A549 (cell line): Measurements from ENCODE around the gene SYCP3. TPM values are rescaled to one million over a fixed set of nuclear protein-coding genes. Genes with fewer than 3 reads are reported as not detected.

Experiments
- ATAC-seq, 2 experiments: fragments of 200-7000 bp in 1 of 2; fragments of >200 bp in 1 of 2; cut with Nextera tagmentation in 1 of 2; cut with Tn5 transposase in 1 of 2; 3 replicates each; pipeline versions ENCODE4 v1.8.0 to v1.9.1; 2018 to 2020; ENCODE audit warnings: mild to moderate bottlenecking in 1 of 2, moderate library complexity in 1 of 2
- CTCF ChIA-PET: fragments of 300-600 bp; sonication (Branson Sonifier 250); formaldehyde crosslinking; extraction: SDS; loops from one replicate; lab custom pipeline; 2021; ENCODE audit warnings: antibody characterized with exemption, inconsistent platforms; lab: Yijun Ruan, JAX
- POLR2A ChIA-PET: fragments of 350-600 bp; formaldehyde crosslinking; extraction: SDS; loops from one replicate; lab custom pipeline; 2021; ENCODE audit warnings: antibody characterized with exemption, inconsistent platforms; lab: Yijun Ruan, JAX
- DNase-seq, 2 experiments: peaks; one replicate each; pipeline versions ENCODE4 v3.0.0 to v3.0.0-alpha.2; 2011 to 2016; ENCODE audit warnings: low read depth in 1 of 2, low spot score in 1 of 2
- FAIRE-seq: peaks from 2 replicates; lab custom pipeline; 2011; peaks lifted over from hg19 to GRCh38; lab: Jason Lieb, UNC
- H3K27ac ChIP-seq, 2 experiments: fragments of >200 bp; sonication (Bioruptor Twin); formaldehyde crosslinking; 3 replicates each; pipeline ENCODE4 v1.5.1; 2016 to 2017
- H3K4me1 ChIP-seq: fragments of >200 bp; sonication (Bioruptor Twin); formaldehyde crosslinking; 3 replicates; pipeline ENCODE4 v1.6.1; 2016
- H3K4me2 ChIP-seq: fragments of >200 bp; sonication (Bioruptor Twin); formaldehyde crosslinking; 3 replicates; pipeline ENCODE4 v1.6.1; 2016
- H3K4me3 ChIP-seq: fragments of >200 bp; sonication (Bioruptor Twin); formaldehyde crosslinking; 3 replicates; pipeline ENCODE4 v1.5.1; 2016
- H3K9me3 ChIP-seq: fragments of >200 bp; sonication (Bioruptor Twin); formaldehyde crosslinking; 3 replicates; pipeline ENCODE4 v1.6.1; 2016
- EP300 ChIP-seq, 2 experiments: fragments of >200 bp; sonication (Bioruptor Twin); formaldehyde crosslinking; IDR thresholded peaks; 2 replicates in 1 of 2; 3 replicates in 1 of 2; pipeline ENCODE4 v1.6.1; 2016 to 2017
- FOSB ChIP-seq: fragments of 250-450 bp; sonication (Bioruptor Pico); IDR thresholded peaks from 2 replicates; pipeline ENCODE4 v1.5.0; 2020; ENCODE audit warnings: mild to moderate bottlenecking, moderate library complexity
- FOSL2 ChIP-seq, 2 experiments: fragments of 450-650 bp in 1 of 2; fragments of >200 bp in 1 of 2; sonication (Bioruptor Twin) in 1 of 2; formaldehyde crosslinking; IDR thresholded peaks; 2 replicates each; pipeline versions ENCODE4 v1.5.0 to v1.6.1; 2016 to 2020; ENCODE audit warnings: mild to moderate bottlenecking in 1 of 2, moderate library complexity in 1 of 2
- GATA3 ChIP-seq: IDR thresholded peaks from 2 replicates; pipeline ENCODE4 v1.6.1; 2012; ENCODE audit warnings: borderline replicate concordance
- HEYL ChIP-seq: fragments of 250-450 bp; sonication (Bioruptor Pico); IDR thresholded peaks from 2 replicates; pipeline ENCODE4 v1.8.0; 2021; ENCODE audit warnings: mild to moderate bottlenecking, moderate library complexity
- HOXA7 ChIP-seq: fragments of 250-450 bp; sonication (Bioruptor Pico); IDR thresholded peaks from 2 replicates; pipeline ENCODE4 v1.5.0; 2020; ENCODE audit warnings: mild to moderate bottlenecking, moderate library complexity
- HOXB5 ChIP-seq: fragments of 250-450 bp; sonication (Bioruptor Pico); IDR thresholded peaks from 2 replicates; pipeline ENCODE4 v1.5.0; 2020; ENCODE audit warnings: mild to moderate bottlenecking, moderate library complexity
- JUNB ChIP-seq: fragments of >200 bp; sonication (Bioruptor Twin); formaldehyde crosslinking; IDR thresholded peaks from 2 replicates; pipeline ENCODE4 v1.6.1; 2016
- KDM5A ChIP-seq: fragments of 200-600 bp; sonication (generic); IDR thresholded peaks from 2 replicates; pipeline ENCODE4 v1.6.1; 2016; ENCODE audit warnings: antibody characterized with exemption, mild to moderate bottlenecking
- NFE2L2 ChIP-seq: fragments of 150-350 bp; conservative IDR thresholded peaks from 2 replicates; pipeline ENCODE4 v1.6.1; 2014; ENCODE audit warnings: low read length
- NPAS2 ChIP-seq: fragments of 250-450 bp; sonication (Bioruptor Pico); IDR thresholded peaks from 2 replicates; pipeline ENCODE4 v1.8.0; 2022; ENCODE audit warnings: mild to moderate bottlenecking, moderate library complexity, borderline replicate concordance
- PHF8 ChIP-seq: fragments of 200-600 bp; sonication (generic); IDR thresholded peaks from 2 replicates; pipeline ENCODE4 v1.6.1; 2016; ENCODE audit warnings: low read depth, mild to moderate bottlenecking, antibody characterized with exemption, moderate library complexity, borderline replicate concordance
- RCOR1 ChIP-seq: fragments of 150-350 bp; IDR thresholded peaks from 2 replicates; pipeline ENCODE4 v1.6.1; 2014; ENCODE audit warnings: antibody characterized with exemption, low read length, low read depth
- RNF2 ChIP-seq: fragments of 200-600 bp; sonication (generic); IDR thresholded peaks from 2 replicates; pipeline ENCODE4 v1.6.1; 2016; ENCODE audit warnings: low read depth, mild to moderate bottlenecking, antibody characterized with exemption, moderate library complexity, borderline replicate concordance
- ZFP36 ChIP-seq: fragments of 450-650 bp; IDR thresholded peaks from 2 replicates; pipeline ENCODE4 v1.6.1; 2014; ENCODE audit warnings: borderline replicate concordance; ENCODE audit not compliant: partially characterized antibody
- WGBS: methylation state at CpG from one replicate; pipeline ENCODE4 v1.1.6; 2017; ENCODE audit errors: missing lambda C conversion rate; 5-methylcytosine and 5-hydroxymethylcytosine counted together
- polyA plus RNA-seq, 4 experiments: library from polyadenylated mRNA; depleted of rRNA in 3 of 4; stranded (reverse); fragments of >200 nt; fragmentation: RNase III in 1 of 4; extraction: RNeasy Plus Mini Kit Qiagen cat#74134 plus additional on column Dnase treatment in 1 of 4; gene quantifications; 2 replicates in 3 of 4; 3 replicates in 1 of 4; pipeline ENCODE4 v1.2.3, GENCODE V29; 2011 to 2017
- TF ChIP-seq, protein P1 (sequence below): fragments of 250-450 bp; sonication (Bioruptor Pico); IDR thresholded peaks from 2 replicates; pipeline ENCODE4 v1.5.0; 2020; ENCODE audit warnings: low read depth, mild to moderate bottlenecking, moderate library complexity
- TF ChIP-seq, protein P2 (sequence below): IDR thresholded peaks from 2 replicates; pipeline ENCODE4 v1.6.1; 2012
- TF ChIP-seq, protein P3 (sequence below): fragments of 200-600 bp; sonication (generic); IDR thresholded peaks from 2 replicates; pipeline ENCODE4 v1.6.1; 2016; ENCODE audit warnings: antibody characterized with exemption, mild to moderate bottlenecking, moderate library complexity
- TF ChIP-seq, protein P4 (sequence below): fragments of 250-450 bp; sonication (Bioruptor Pico); IDR thresholded peaks from 2 replicates; pipeline ENCODE4 v1.5.0; 2021; ENCODE audit warnings: mild to moderate bottlenecking, moderate library complexity, borderline replicate concordance

SYCP3 gene
- polyA plus RNA-seq, 2 of the 4 experiments (the other 2 are of a cell fraction), result 0.14 to 0.27 TPM

DNA sequence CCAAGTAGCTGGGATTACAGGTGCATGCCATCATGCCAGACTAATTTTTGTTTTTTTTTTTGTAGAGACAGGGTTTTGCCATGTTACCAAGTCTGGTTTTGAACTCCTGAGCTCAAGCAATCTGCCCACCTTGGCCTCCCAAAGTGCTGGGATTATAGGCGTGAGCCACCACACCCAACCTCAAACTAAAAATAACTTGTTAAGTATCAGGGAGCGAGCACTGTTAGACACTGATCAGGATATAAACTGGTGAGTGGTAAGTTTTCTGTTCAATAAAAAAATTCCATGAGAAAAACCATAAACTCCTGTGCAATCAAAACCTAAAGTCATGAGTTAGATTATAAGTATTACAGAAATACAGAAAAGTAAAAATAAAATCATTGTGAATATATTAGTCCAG, 44.6 kb upstream of the SYCP3 start:
- 94% methylated on average over 2 of the region's 2 CpGs for WGBS
- POLR2A ChIA-PET, result no interaction called here
- Histone ChIP-seq H3K4me2 (no peak overlapping the region), H3K27ac (no peak overlapping the region), H3K4me3 (no peak overlapping the region), H3K9me3 (no peaks in the 10 kb centered on the region), H3K4me1 (no peaks in the 10 kb centered on the region)
- FAIRE-seq, result no peak
- TF ChIP-seq, protein P1, sequence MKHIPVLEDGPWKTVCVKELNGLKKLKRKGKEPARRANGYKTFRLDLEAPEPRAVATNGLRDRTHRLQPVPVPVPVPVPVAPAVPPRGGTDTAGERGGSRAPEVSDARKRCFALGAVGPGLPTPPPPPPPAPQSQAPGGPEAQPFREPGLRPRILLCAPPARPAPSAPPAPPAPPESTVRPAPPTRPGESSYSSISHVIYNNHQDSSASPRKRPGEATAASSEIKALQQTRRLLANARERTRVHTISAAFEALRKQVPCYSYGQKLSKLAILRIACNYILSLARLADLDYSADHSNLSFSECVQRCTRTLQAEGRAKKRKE (CRISPR knock-in tag), result no peak
- no peak for ATAC-seq
- CTCF ChIA-PET, result interaction anchor here (1.5 to 2.4 kb wide), 2 partner anchors 11 to 46 kb away, joined by 5 to 22 read pairs; no protein-coding TSS in a partner anchor
- no peak for DNase-seq

DNA sequence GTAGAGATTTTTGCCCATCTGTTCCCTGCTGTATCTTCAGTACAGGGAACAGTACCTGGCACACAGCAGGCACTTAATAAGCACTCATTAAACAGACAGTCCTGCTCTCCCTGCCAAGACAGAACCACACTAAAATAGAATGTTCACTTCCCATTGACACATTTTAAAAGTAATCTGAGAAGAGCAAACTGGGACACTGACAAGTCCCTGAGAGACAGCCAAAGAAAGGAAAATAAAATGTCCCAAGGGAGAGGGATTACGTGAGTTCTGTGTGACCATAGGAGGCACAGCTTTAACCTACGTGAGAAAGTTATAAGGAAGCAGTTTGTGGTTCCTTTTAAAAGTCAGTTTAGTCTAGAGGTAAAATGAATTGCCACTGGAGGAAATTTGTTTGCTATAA, 43.9 kb upstream of the SYCP3 start:
- H3K27ac ChIP-seq, result no peak overlapping the region
- POLR2A ChIA-PET, result no interaction called here
- WGBS, result 96% methylated on average over 2 of the region's 2 CpGs

DNA sequence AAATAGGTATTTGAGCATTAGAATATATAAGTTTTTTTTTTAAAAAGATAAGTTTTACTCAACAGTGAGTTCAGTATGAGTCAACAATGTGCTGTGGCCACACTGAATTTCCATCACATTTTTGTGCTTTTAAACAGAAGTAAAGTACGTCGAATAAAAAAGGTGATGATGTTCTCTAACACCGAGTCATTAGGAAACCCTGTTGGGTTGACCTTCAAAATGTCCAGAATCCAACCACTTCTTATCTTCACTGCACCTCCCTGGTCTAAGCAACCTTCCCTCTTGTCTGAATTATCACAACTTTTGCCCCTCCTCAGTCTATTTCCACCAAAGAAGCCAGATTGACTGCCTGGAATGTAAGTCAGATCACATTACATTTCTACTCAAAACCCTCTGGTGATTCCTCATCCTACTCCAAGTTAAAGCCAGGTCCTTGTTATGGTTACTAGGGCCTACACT, 43.0 kb upstream of the SYCP3 start:
- no peak overlapping the region for H3K27ac ChIP-seq
- TF ChIP-seq JUNB, result no peak
- TF ChIP-seq FOSB (CRISPR knock-in tag), result no peak
- no peak for TF ChIP-seq HOXA7
- no peak for TF ChIP-seq PHF8
- POLR2A ChIA-PET, result no interaction called here

More for the DNA sequence above, 43.9 kb upstream of the SYCP3 start:
- Histone ChIP-seq H3K4me3 (no peak overlapping the region), H3K4me1 (no peaks in the 10 kb centered on the region), H3K4me2 (no peak overlapping the region), H3K9me3 (no peaks in the 10 kb centered on the region)
- ATAC-seq, result no peak
- no peak for TF ChIP-seq ZFP36
- TF ChIP-seq GATA3, result no peak
- FAIRE-seq, result no peak
- no peak for DNase-seq
- CTCF ChIA-PET, result interaction anchor here (2.4 kb wide), 1 partner anchor 10 kb away, joined by 22 read pairs; no protein-coding TSS in a partner anchor

DNA sequence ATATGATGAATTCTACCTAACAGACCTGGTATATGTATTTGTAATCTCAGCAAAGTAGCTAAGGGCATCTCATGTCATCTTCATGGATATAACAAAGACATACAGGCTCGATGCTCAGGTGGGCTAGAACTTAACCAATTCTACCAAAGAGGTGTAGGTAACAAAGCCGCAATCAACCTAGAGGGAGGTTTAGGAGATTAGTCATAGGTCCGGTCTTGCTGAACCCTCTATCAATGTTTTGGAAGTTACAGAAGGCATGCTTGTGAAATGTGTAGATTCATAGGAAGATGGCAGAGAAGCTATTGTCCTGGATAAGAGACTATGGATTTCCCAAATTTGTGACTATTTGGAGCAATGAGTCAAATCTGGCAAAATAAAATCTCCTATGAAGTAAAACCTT, 42.6 kb upstream of the SYCP3 start:
- FAIRE-seq (no peak), DNase-seq (no peak), ATAC-seq (no peak)
- POLR2A ChIA-PET, result no interaction called here
- no peaks in the 10 kb centered on the region for H3K9me3 ChIP-seq
- 72% methylated on average over 3 of the region's 3 CpGs for WGBS
- no peak overlapping the region for H3K27ac ChIP-seq
- H3K4me1 ChIP-seq, result no peaks in the 10 kb centered on the region
- TF ChIP-seq, protein P1 (CRISPR knock-in tag), result no peak
- no peak for TF ChIP-seq NPAS2 (CRISPR knock-in tag)
- no peak for TF ChIP-seq NFE2L2
- no peak for TF ChIP-seq HEYL (CRISPR knock-in tag)
- TF ChIP-seq EP300 (IDR thresholded peaks at IDR 0.05), result no peak
- TF ChIP-seq, protein P2, sequence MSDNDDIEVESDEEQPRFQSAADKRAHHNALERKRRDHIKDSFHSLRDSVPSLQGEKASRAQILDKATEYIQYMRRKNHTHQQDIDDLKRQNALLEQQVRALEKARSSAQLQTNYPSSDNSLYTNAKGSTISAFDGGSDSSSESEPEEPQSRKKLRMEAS, result no peak
- TF ChIP-seq RNF2, result no peak
- TF ChIP-seq PHF8, result no peak
- no peak for TF ChIP-seq RCOR1
- TF ChIP-seq, protein P3, sequence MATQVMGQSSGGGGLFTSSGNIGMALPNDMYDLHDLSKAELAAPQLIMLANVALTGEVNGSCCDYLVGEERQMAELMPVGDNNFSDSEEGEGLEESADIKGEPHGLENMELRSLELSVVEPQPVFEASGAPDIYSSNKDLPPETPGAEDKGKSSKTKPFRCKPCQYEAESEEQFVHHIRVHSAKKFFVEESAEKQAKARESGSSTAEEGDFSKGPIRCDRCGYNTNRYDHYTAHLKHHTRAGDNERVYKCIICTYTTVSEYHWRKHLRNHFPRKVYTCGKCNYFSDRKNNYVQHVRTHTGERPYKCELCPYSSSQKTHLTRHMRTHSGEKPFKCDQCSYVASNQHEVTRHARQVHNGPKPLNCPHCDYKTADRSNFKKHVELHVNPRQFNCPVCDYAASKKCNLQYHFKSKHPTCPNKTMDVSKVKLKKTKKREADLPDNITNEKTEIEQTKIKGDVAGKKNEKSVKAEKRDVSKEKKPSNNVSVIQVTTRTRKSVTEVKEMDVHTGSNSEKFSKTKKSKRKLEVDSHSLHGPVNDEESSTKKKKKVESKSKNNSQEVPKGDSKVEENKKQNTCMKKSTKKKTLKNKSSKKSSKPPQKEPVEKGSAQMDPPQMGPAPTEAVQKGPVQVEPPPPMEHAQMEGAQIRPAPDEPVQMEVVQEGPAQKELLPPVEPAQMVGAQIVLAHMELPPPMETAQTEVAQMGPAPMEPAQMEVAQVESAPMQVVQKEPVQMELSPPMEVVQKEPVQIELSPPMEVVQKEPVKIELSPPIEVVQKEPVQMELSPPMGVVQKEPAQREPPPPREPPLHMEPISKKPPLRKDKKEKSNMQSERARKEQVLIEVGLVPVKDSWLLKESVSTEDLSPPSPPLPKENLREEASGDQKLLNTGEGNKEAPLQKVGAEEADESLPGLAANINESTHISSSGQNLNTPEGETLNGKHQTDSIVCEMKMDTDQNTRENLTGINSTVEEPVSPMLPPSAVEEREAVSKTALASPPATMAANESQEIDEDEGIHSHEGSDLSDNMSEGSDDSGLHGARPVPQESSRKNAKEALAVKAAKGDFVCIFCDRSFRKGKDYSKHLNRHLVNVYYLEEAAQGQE, result no peak
- TF ChIP-seq, protein P4, sequence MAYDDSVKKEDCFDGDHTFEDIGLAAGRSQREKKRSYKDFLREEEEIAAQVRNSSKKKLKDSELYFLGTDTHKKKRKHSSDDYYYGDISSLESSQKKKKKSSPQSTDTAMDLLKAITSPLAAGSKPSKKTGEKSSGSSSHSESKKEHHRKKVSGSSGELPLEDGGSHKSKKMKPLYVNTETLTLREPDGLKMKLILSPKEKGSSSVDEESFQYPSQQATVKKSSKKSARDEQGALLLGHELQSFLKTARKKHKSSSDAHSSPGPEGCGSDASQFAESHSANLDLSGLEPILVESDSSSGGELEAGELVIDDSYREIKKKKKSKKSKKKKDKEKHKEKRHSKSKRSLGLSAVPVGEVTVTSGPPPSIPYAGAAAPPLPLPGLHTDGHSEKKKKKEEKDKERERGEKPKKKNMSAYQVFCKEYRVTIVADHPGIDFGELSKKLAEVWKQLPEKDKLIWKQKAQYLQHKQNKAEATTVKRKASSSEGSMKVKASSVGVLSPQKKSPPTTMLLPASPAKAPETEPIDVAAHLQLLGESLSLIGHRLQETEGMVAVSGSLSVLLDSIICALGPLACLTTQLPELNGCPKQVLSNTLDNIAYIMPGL (CRISPR knock-in tag), result no peak
- no peak for TF ChIP-seq HOXB5 (CRISPR knock-in tag)
- no peak for TF ChIP-seq KDM5A
- no peak for TF ChIP-seq FOSL2 (IDR thresholded peaks at IDR 0.05)
- no peak for TF ChIP-seq FOSL2 (CRISPR knock-in tag; IDR thresholded peaks at IDR 0.05)
- CTCF ChIA-PET, result interaction anchor here (0.5 to 2.3 kb wide), 3 partner anchors 9 to 58 kb away, joined by 3 to 12 read pairs (median 10); no protein-coding TSS in a partner anchor
- no peak overlapping the region for H3K4me3 ChIP-seq
- H3K4me2 ChIP-seq, result no peak overlapping the region

More for the DNA sequence above, 43.0 kb upstream of the SYCP3 start:
- FAIRE-seq (no peak), DNase-seq (no peak), ATAC-seq (no peak)
- Histone ChIP-seq H3K4me3 (no peak overlapping the region), H3K4me2 (no peak overlapping the region), H3K9me3 (no peaks in the 10 kb centered on the region), H3K4me1 (no peaks in the 10 kb centered on the region)
- CTCF ChIA-PET, result interaction anchor here (1.9 to 2.3 kb wide), 2 partner anchors 9 to 57 kb away, joined by 10 to 12 read pairs; no protein-coding TSS in a partner anchor
- 95% methylated on average over 3 of the region's 3 CpGs for WGBS
